ENCODE data around the gene BTRC.

Gene BTRC

GRCh38 chr10:101482568-101482967, 128.6 kb downstream of the BTRC start:
- no peak for DNase-seq (ENCODE audit: low spot score)
- no peak for TF ChIP-seq CTCF (IDR thresholded peaks at IDR 0.05; ENCODE audit: extremely low read depth, insufficient read depth, missing control alignments)
- in situ Hi-C loops (cut with MboI; ENCODE audit: low pct_unique_long_range_greater_than_20kb, low sequenced_read_pairs, unreplicated experiment) = no loop called here

- in situ Hi-C loops (cut with MboI; ENCODE audit: low pct_unique_long_range_greater_than_20kb, low sequenced_read_pairs, unreplicated experiment) = no loop called here
- no peak for TF ChIP-seq CTCF (IDR thresholded peaks at IDR 0.05; ENCODE audit: extremely low read depth, insufficient read depth, missing control alignments)
- DNase-seq (ENCODE audit: low spot score) = no peak
Observed at GRCh38 chr10:101484175-101484745, 130.3 kb downstream of the BTRC start.

- in situ Hi-C loops (cut with MboI; ENCODE audit: low pct_unique_long_range_greater_than_20kb, low sequenced_read_pairs, unreplicated experiment) = no loop called here
- no peak for TF ChIP-seq CTCF (IDR thresholded peaks at IDR 0.05; ENCODE audit: extremely low read depth, insufficient read depth, missing control alignments)
- no peak for DNase-seq (ENCODE audit: low spot score)
Observed at GRCh38 chr10:101485207-101485606, 131.2 kb downstream of the BTRC start.

GRCh38 chr10:101485681-101486554, 132.0 kb downstream of the BTRC start:
- in situ Hi-C loops (cut with MboI; ENCODE audit: low pct_unique_long_range_greater_than_20kb, low sequenced_read_pairs, unreplicated experiment) = no loop called here
- no peak for TF ChIP-seq CTCF (IDR thresholded peaks at IDR 0.05; ENCODE audit: extremely low read depth, insufficient read depth, missing control alignments)
- no peak for DNase-seq (ENCODE audit: low spot score)

- in situ Hi-C loops (cut with MboI; ENCODE audit: low pct_unique_long_range_greater_than_20kb, low sequenced_read_pairs, unreplicated experiment) = no loop called here
- no peak for TF ChIP-seq CTCF (IDR thresholded peaks at IDR 0.05; ENCODE audit: extremely low read depth, insufficient read depth, missing control alignments)
- no peak for DNase-seq (ENCODE audit: low spot score)
Observed at GRCh38 chr10:101487399-101487798, 133.4 kb downstream of the BTRC start.

GRCh38 chr10:101489355-101489754, 135.4 kb downstream of the BTRC start:
- no peak for DNase-seq (ENCODE audit: low spot score)
- in situ Hi-C loops (cut with MboI; ENCODE audit: low pct_unique_long_range_greater_than_20kb, low sequenced_read_pairs, unreplicated experiment) = no loop called here

More at GRCh38 chr10:101489355-101489754, 135.4 kb downstream of the BTRC start:
- no peak for TF ChIP-seq CTCF (IDR thresholded peaks at IDR 0.05; ENCODE audit: extremely low read depth, insufficient read depth, missing control alignments)

Data from GM13977 (cell line).